ENCODE data around the gene TWIST2.

The TWIST2 gene

DNA sequence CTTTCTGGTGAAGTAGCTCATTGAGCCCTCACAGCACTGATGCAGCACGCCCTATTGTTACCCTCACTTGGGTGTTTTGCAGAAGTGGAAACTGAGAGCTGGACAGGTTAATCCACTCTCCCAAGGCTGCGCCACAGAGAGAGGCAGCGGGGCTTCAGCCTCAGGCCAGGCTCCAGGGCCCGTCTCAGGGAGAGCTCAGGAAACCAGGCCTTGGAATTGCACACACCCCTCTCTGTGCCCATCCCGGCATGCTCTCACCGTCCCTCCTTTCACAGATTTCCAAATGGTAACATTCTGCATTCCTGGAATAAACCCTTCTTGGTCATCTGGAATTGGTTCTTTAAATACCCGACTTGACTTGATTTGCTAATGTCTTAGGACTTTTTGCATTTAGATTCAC, 51.5 kb downstream of the TWIST2 start:
- TF ChIP-seq, protein P1, sequence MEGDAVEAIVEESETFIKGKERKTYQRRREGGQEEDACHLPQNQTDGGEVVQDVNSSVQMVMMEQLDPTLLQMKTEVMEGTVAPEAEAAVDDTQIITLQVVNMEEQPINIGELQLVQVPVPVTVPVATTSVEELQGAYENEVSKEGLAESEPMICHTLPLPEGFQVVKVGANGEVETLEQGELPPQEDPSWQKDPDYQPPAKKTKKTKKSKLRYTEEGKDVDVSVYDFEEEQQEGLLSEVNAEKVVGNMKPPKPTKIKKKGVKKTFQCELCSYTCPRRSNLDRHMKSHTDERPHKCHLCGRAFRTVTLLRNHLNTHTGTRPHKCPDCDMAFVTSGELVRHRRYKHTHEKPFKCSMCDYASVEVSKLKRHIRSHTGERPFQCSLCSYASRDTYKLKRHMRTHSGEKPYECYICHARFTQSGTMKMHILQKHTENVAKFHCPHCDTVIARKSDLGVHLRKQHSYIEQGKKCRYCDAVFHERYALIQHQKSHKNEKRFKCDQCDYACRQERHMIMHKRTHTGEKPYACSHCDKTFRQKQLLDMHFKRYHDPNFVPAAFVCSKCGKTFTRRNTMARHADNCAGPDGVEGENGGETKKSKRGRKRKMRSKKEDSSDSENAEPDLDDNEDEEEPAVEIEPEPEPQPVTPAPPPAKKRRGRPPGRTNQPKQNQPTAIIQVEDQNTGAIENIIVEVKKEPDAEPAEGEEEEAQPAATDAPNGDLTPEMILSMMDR (IDR thresholded peaks at IDR 0.05; ENCODE audit: low read depth, low read length): no peak
- in situ Hi-C loops (cut with HindIII; ENCODE audit: low sequenced_read_pairs): no loop called here
- DNase-seq (ENCODE audit: low read depth, low spot score): no peak
- H3K4me3 ChIP-seq (ENCODE audit: low read depth, low read length): no peak overlapping the region

DNA sequence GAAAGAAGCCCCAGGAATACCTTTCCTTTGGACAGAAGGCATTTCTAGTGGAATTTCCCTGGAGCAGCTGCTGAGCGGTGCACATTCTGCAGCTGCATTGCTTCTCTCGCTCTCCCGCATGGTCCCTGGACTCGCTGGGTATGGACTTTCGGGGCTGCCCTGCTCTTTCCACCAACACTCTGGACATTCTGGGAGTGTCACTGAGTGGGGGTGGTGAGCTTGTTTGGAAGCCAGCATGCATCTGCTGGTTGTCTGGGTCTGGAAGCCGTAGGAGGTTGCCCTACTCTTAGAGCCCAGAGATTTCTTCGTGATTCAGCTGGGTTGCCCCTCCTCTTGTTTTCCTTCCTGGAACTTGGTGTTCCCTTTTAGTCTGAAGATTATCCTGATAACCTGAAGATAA, 52.6 kb downstream of the TWIST2 start:
- no peak for DNase-seq (ENCODE audit: low read depth, low spot score)
- TF ChIP-seq, protein P1 (IDR thresholded peaks at IDR 0.05; ENCODE audit: low read depth, low read length): no peak
- in situ Hi-C loops (cut with HindIII; ENCODE audit: low sequenced_read_pairs): no loop called here
- H3K4me3 ChIP-seq (ENCODE audit: low read depth, low read length): no peak overlapping the region

DNA sequence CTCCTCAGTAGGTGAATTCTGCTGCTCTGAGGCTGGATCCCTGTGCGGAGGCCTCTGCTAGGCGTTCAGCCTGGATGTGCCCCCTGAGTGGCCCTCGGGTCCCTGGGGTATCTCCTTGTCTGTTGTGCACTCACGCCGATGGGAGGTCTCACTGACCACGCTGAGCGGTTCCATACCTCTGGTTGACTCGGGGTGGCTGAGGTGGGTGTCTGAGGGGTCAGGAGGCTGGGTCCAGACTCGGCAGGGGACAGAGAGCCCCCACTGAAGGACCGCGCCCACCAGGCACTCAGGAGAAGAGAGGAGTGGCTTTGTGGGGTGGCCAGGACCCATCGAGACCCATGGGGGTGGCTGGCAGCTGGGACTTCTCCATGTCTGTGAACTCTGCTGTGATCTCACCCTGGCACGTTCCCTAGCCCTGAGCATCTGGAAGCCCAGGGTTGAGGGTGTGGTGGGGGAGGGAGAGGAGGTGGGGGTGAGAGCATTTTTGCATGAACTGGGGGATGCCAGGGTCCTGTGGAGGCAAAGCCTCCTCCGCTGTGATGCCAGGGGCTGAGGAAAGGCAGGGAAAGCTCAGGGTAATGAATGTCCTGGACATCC, 53.7 kb downstream of the TWIST2 start:
- H3K4me3 ChIP-seq (ENCODE audit: low read depth, low read length): no peak overlapping the region
- in situ Hi-C loops (cut with HindIII; ENCODE audit: low sequenced_read_pairs): no loop called here
- DNase-seq (ENCODE audit: low read depth, low spot score): no peak
- TF ChIP-seq, protein P1 (IDR thresholded peaks at IDR 0.05; ENCODE audit: low read depth, low read length): no peak

DNA sequence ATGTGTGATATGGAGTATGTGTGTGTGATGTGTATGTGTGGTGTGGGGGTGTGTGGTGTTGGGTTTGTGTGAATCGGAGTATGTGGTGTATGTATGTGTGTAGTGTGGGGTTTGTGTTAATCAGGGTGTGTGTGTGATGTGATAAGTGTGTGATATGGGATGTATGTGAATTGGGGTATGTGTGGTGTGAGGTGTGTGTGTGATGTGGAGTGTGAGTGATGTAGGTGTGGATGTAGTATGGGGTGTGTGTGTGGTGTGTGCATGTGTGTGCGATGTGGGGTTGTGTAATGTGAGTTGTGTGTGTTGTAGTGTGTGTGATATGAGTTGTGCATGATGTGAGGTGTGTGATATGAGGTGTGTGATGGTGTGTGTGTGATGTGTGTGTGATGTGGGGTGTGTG, 54.4 kb downstream of the TWIST2 start:
- H3K4me3 ChIP-seq (ENCODE audit: low read depth, low read length): no peak overlapping the region
- TF ChIP-seq, protein P1 (IDR thresholded peaks at IDR 0.05; ENCODE audit: low read depth, low read length): no peak
- in situ Hi-C loops (cut with HindIII; ENCODE audit: low sequenced_read_pairs): no loop called here
- DNase-seq (ENCODE audit: low read depth, low spot score): no peak

DNA sequence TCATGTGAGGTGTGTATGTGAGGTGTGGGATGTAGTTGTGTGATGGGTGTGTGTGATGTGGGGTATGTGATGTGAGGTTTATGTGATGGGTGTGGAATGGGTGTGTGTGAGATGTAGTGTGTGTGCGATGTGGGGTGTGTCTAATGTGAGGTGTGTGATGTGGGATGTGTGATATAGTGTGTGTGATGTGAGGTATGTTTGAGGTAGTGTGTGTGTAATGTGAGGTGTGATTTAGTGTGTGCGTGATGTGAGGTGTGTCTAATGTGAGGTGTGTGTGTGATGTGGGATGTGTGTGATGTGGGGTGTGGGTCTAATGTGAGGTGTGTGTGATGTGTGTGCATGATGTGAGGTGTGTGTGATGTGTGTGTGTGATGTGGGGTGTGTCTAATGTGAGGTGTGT, 55.3 kb downstream of the TWIST2 start:
- TF ChIP-seq, protein P1 (IDR thresholded peaks at IDR 0.05; ENCODE audit: low read depth, low read length): no peak
- H3K4me3 ChIP-seq (ENCODE audit: low read depth, low read length): no peak overlapping the region
- DNase-seq (ENCODE audit: low read depth, low spot score): no peak
- in situ Hi-C loops (cut with HindIII; ENCODE audit: low sequenced_read_pairs): no loop called here

DNA sequence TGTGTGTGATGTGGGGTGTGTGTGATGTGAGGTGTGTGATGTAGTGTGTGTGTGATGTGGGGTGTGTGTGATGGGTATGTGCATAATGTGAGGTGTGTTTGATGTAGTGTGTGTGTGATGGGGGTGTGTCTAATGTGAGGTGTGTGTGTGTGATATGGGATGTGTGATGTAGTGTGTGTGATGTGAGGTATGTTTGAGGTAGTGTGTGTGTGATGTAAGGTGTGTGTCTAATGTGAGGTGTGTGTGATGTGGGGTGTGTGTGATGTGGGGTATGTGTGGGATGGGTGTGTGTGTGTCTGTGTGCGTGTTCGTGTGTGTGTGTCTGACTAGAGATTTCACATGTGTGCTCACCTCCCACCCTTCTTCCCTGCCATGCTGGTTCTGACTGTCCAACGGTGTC, 56.3 kb downstream of the TWIST2 start:
- no peak overlapping the region for H3K4me3 ChIP-seq (ENCODE audit: low read depth, low read length)
- TF ChIP-seq, protein P1 (IDR thresholded peaks at IDR 0.05; ENCODE audit: low read depth, low read length): no peak
- DNase-seq (ENCODE audit: low read depth, low spot score): no peak

DNA sequence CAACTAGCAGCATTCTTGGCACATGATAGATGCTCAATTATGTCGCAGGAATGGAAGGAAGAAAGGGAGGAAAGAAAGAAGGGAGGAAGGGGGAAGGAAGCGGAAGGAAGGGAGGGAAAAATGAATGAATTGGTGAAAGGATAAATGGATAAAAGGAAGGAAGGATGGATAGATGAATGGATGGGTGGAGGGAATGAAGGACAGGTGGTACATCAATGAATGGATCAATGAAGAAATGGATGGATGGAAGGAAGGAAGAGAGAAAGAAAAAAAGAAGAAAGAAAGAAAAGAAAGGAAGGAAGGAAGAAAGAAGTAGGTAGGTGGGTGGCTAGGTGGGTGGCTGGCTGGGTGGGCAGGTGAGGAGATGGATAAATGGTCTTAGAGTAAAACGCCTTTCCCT, 56.8 kb downstream of the TWIST2 start:
- DNase-seq (ENCODE audit: low read depth, low spot score): no peak
- in situ Hi-C loops (cut with HindIII; ENCODE audit: low sequenced_read_pairs): no loop called here
- TF ChIP-seq, protein P1 (IDR thresholded peaks at IDR 0.05; ENCODE audit: low read depth, low read length): no peak
- H3K4me3 ChIP-seq (ENCODE audit: low read depth, low read length): no peak overlapping the region

More for the DNA sequence above, 56.3 kb downstream of the TWIST2 start:
- in situ Hi-C loops (cut with HindIII; ENCODE audit: low sequenced_read_pairs): no loop called here

All from astrocyte of the spinal cord (primary cell).